HepG2 (cell line): ENCODE results near the gene NOA1.

ENCODE experiments used
- CTCF ChIP-seq: sonication (generic); formaldehyde crosslinking; IDR thresholded peaks from 2 replicates; pipeline ENCODE4 v1.5.0; 2020; ENCODE audit warnings: mild to moderate bottlenecking, missing genetic modification reagents, moderate library complexity
- ZBTB43 ChIP-seq: sonication (generic); formaldehyde crosslinking; conservative IDR thresholded peaks from 2 replicates; pipeline ENCODE4 v1.4.0; 2020; ENCODE audit warnings: missing genetic modification reagents
- ZNF230 ChIP-seq: sonication (generic); formaldehyde crosslinking; IDR thresholded peaks from 2 replicates; pipeline ENCODE4 v1.4.0; 2020; ENCODE audit warnings: mild to moderate bottlenecking, missing genetic modification reagents
- ZNF510 ChIP-seq: sonication (generic); formaldehyde crosslinking; IDR thresholded peaks from 2 replicates; pipeline ENCODE4 v1.4.0; 2020; ENCODE audit warnings: low read depth, mild to moderate bottlenecking, missing genetic modification reagents
- ZSCAN21 ChIP-seq: sonication (generic); formaldehyde crosslinking; IDR thresholded peaks from 2 replicates; pipeline ENCODE4 v1.8.0; 2022; ENCODE audit warnings: mild to moderate bottlenecking, missing genetic modification reagents, moderate library complexity, borderline replicate concordance

GRCh38 chr4:56940403-56940802, 37.0 kb downstream of the NOA1 start:
- TF ChIP-seq ZNF230 (CRISPR knock-in tag) (no peak), ZNF510 (CRISPR knock-in tag) (no peak), ZBTB43 (CRISPR knock-in tag) (no peak), CTCF (CRISPR knock-in tag) (no peak), ZSCAN21 (no peak)
